Psoas muscle (tissue), 8 donors: ENCODE measurements around the gene RORB. TPM values are rescaled to one million over a fixed set of nuclear protein-coding genes. Genes with fewer than 3 reads are reported as not detected.

Experiments
- ATAC-seq, 4 donors: fragments of 200-7000 bp; cut with Tn5 transposase; one replicate each; pipeline ENCODE4 v1.9.1; 2020; ENCODE audit warnings: moderate library complexity in 3 of 4, mild to moderate bottlenecking in 2 of 4
- DNase-seq, 2 donors: peaks; one replicate each; pipeline ENCODE4 v3.0.0-alpha.2; 2020
- H3K27ac ChIP-seq: fragments of 200-600 bp; one replicate; pipeline ENCODE4 v1.8.0; 2022
- H3K27me3 ChIP-seq, 3 donors: fragments of 200-600 bp in 1 of 3; one replicate each; pipeline versions ENCODE4 v1.6.1 to v1.8.0; 2013 to 2022; ENCODE audit warnings: low read length in 2 of 3, mild to moderate bottlenecking in 2 of 3, moderate library complexity in 1 of 3; ENCODE audit not compliant: insufficient read depth in 3 of 3
- H3K36me3 ChIP-seq, 2 donors: fragments of 200-600 bp in 1 of 2; one replicate each; pipeline versions ENCODE4 v1.6.1 to v1.8.0; 2013 to 2022; ENCODE audit warnings: low read depth in 1 of 2, mild to moderate bottlenecking in 1 of 2, moderate library complexity in 1 of 2; ENCODE audit not compliant: insufficient read depth in 1 of 2
- H3K4me1 ChIP-seq: fragments of 200-600 bp; one replicate; pipeline ENCODE4 v1.8.0; 2022
- H3K4me3 ChIP-seq: fragments of 200-600 bp; one replicate; pipeline ENCODE4 v1.8.0; 2022; ENCODE audit warnings: mild to moderate bottlenecking
- H3K9me3 ChIP-seq: fragments of 200-600 bp; one replicate; pipeline ENCODE4 v1.8.0; 2022
- WGBS, 3 donors: extraction: QIAGEN DNeasy Blood & Tissue Kit; methylation state at CpG; one replicate each; pipeline versions ENCODE4 v1.1.6 to v1.1.7; 2013; 5-methylcytosine and 5-hydroxymethylcytosine counted together
- intact Hi-C, 2 donors: fragments of 100-400 bp; cut with DNase I; formaldehyde crosslinking; loops; one replicate each; pipeline versions ENCODE4 v1.11.0 to v1.14.2; 2022
- polyA plus RNA-seq, 3 donors: library from polyadenylated mRNA; stranded (reverse); fragments of 200-250 nt; gene quantifications; one replicate each; pipeline ENCODE4 v1.2.3, GENCODE V29; 2013
- total RNA-seq, 4 donors: library from RNA; stranded (reverse); fragmentation: NEBNext Ultra II Directional in 2 of 4; extraction: Animal tissue kit (Norgen Biotek cat#: 25700) in 2 of 4; gene quantifications; one replicate each; pipeline versions ENCODE4 v1.2.1 to v1.2.4, GENCODE V29; 2021 to 2023
- TF ChIP-seq, protein P1 (sequence below): fragments of 200-600 bp; IDR thresholded peaks from one replicate; pipeline ENCODE4 v1.8.0; 2022; ENCODE audit warnings: antibody characterized with exemption
- donor health status: healthy with polysubstance abuse.
- donor health status: DM: no; HTN: no; CAD: no; lungs with moderate emphysema.
- donor health status: Bipolar disorder and iron deficiency.
- donor health status: healthy.
- donor health status: DM: yes; HTN: yes; CAD: no.
- donor health status: DM: no; HTN: no; CAD: no.
- donor health status: DM: no; HTN: no; CAD: no.
- donor health status: DM: yes; HTN: yes; CAD: no.

Gene RORB
- total and polyA plus RNA-seq, 7 donors, result under 0.01 to 0.10 (median 0.02) TPM; not detected in 1

DNA sequence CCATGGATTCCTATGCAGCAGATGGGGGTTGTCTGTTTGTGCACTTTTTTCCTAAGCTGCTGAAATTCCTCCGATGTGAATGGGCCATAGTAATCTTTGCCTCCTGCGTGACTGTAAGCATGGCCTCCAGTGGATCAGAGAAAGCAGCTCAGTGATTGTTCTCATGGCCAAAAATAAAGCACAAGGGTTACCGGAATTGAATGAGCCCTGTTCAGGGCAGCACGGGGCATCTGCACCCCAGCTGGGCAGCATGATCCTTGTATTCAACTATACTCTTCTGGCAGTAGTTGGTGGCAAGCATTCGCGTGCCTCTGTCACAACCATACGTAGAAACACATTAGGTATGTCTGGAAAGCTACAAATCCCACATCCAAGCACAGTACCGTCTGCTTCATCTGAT lies 193.9 kb downstream of the RORB start:
- H3K27me3 ChIP-seq, result no peaks in the 10 kb centered on the region
- no peak for ATAC-seq
- H3K36me3 ChIP-seq, result no peaks in the 10 kb centered on the region
- H3K27ac ChIP-seq, result no peak overlapping the region
- DNase-seq, result no peak
- TF ChIP-seq, protein P1, sequence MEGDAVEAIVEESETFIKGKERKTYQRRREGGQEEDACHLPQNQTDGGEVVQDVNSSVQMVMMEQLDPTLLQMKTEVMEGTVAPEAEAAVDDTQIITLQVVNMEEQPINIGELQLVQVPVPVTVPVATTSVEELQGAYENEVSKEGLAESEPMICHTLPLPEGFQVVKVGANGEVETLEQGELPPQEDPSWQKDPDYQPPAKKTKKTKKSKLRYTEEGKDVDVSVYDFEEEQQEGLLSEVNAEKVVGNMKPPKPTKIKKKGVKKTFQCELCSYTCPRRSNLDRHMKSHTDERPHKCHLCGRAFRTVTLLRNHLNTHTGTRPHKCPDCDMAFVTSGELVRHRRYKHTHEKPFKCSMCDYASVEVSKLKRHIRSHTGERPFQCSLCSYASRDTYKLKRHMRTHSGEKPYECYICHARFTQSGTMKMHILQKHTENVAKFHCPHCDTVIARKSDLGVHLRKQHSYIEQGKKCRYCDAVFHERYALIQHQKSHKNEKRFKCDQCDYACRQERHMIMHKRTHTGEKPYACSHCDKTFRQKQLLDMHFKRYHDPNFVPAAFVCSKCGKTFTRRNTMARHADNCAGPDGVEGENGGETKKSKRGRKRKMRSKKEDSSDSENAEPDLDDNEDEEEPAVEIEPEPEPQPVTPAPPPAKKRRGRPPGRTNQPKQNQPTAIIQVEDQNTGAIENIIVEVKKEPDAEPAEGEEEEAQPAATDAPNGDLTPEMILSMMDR, result no peak
- H3K4me3 ChIP-seq, result no peak overlapping the region
- no peaks in the 10 kb centered on the region for H3K9me3 ChIP-seq
- WGBS, 3 donors, result 57 to 59% (median 58%) methylated on average over 8 of the region's 8 CpGs
- no peaks in the 10 kb centered on the region for H3K4me1 ChIP-seq
- intact Hi-C loops, result no loop called here

DNA sequence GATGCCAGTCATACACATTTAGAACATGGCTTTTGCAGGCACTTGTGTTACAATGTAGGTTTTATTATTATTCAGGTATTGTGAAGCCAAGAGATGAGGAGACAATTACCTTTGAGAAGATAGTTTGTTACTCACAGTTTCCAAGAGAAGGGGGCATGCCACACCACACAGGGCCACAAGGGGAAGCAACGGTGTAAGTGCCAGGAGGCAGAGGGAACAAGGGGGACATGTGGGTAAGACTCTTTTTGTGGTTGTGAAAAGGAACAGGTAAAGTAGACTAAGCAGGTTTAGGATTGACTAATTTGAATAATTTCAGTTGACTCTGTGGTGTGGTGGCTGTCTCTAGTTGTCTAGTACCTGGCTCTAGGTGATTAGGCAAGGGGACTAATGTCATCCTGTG lies 199.4 kb downstream of the RORB start:
- intact Hi-C loops, result no loop called here
- H3K4me3 ChIP-seq, result no peak overlapping the region
- no peaks in the 10 kb centered on the region for H3K27me3 ChIP-seq
- no peak overlapping the region for H3K27ac ChIP-seq
- 58 to 79% (median 77%) methylated on average over 1 of the region's 1 CpG for WGBS, 3 donors
- no peaks in the 10 kb centered on the region for H3K36me3 ChIP-seq
- no peak for ATAC-seq
- no peaks in the 10 kb centered on the region for H3K9me3 ChIP-seq
- DNase-seq, result no peak
- TF ChIP-seq, protein P1, result no peak
- H3K4me1 ChIP-seq, result no peaks in the 10 kb centered on the region

DNA sequence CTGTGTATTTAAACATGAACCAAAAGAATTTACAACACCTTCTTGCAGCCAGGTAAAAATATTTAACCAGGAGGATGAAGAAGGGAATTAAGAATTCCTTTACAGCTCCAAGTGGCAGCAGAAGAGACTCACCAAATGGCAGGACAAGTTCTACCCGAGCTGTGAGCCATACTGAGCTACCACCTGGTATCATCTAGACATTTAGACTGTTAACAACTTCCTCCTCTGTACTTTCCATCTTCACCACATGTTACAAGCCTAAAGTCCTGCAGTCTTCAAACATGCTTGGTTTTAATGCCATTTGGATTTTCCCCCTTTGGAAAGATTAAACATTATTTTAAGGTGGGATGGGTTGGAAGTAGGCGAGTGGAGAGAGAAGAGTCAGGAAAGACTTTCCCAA lies 200.4 kb downstream of the RORB start:
- no peak for DNase-seq
- intact Hi-C loops, result no loop called here
- Histone ChIP-seq H3K9me3 (no peaks in the 10 kb centered on the region), H3K27ac (no peak overlapping the region), H3K4me3 (no peak overlapping the region), H3K36me3 (no peaks in the 10 kb centered on the region), H3K4me1 (no peaks in the 10 kb centered on the region), H3K27me3 (no peaks in the 10 kb centered on the region)
- no peak for ATAC-seq
- TF ChIP-seq, protein P1, result no peak
- 52 to 56% (median 53%) methylated on average over 2 of the region's 2 CpGs for WGBS, 3 donors

DNA sequence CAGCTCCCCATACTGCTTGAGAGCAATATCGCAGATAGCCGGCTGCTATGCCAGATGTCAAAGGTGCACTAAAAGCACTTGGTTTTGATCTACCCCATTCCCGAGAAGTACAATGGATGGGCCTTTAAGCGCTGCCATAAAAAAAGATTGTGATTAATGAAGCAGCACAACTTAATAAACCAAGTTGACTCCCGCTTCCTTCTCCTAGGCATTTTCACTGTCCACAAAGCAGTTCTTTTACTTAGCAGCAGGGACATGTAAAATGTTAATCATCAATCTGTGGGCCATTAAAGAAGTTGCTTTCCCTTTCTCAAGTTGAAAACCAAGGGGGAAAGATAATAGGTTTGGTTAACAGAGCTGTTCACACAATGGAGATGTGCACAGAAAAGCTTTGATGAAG lies 214.2 kb downstream of the RORB start:
- Histone ChIP-seq H3K4me1 (no peaks in the 10 kb centered on the region), H3K27me3 (no peaks in the 10 kb centered on the region), H3K36me3 (no peaks in the 10 kb centered on the region), H3K27ac (no peak overlapping the region), H3K4me3 (no peak overlapping the region), H3K9me3 (no peaks in the 10 kb centered on the region)
- TF ChIP-seq, protein P1, result no peak
- no peak for DNase-seq
- no peak for ATAC-seq
- intact Hi-C loops, result no loop called here
- WGBS, 3 donors, result 52 to 66% (median 60%) methylated on average over 5 of the region's 5 CpGs

DNA sequence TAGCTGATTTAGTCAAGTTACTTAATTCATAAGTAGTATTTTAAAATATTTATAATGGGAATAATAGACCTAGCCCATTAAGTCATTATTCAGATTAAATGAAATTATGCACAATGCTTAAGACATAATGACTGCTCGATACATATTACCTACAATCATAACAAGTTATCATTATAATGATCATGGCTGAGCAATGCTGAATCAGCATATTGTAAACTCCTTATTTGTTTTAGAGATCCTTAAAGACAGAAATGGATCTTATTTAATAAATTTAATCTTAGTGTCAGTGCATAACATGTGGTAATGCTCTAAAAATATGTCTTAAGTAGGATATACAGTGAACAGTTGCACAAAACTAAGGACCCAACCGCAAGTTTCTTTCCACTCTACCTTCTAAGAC lies 221.6 kb downstream of the RORB start:
- intact Hi-C loops, result no loop called here
- ATAC-seq (no peak), DNase-seq (no peak)
- Histone ChIP-seq H3K27ac (no peak overlapping the region), H3K27me3 (no peaks in the 10 kb centered on the region), H3K36me3 (no peaks in the 10 kb centered on the region), H3K4me1 (no peaks in the 10 kb centered on the region), H3K4me3 (no peak overlapping the region), H3K9me3 (no peaks in the 10 kb centered on the region)
- 88 to 94% (median 88%) methylated on average over 2 of the region's 2 CpGs for WGBS, 3 donors
- TF ChIP-seq, protein P1, result no peak
